GM21529 (cell line): ENCODE results near the gene SLC35F3.
"Not testable (repeated sequence)": the region's sequence is repeated elsewhere in the genome, so short reads cannot be mapped to it uniquely, and the experiment has no call there.

ENCODE experiments used
- ATAC-seq: cut with Tn5 transposase; IDR thresholded peaks from one replicate; pipeline ENCODE4 v1.9.1; 2021; ENCODE audit not compliant: unreplicated experiment

The SLC35F3 gene

DNA sequence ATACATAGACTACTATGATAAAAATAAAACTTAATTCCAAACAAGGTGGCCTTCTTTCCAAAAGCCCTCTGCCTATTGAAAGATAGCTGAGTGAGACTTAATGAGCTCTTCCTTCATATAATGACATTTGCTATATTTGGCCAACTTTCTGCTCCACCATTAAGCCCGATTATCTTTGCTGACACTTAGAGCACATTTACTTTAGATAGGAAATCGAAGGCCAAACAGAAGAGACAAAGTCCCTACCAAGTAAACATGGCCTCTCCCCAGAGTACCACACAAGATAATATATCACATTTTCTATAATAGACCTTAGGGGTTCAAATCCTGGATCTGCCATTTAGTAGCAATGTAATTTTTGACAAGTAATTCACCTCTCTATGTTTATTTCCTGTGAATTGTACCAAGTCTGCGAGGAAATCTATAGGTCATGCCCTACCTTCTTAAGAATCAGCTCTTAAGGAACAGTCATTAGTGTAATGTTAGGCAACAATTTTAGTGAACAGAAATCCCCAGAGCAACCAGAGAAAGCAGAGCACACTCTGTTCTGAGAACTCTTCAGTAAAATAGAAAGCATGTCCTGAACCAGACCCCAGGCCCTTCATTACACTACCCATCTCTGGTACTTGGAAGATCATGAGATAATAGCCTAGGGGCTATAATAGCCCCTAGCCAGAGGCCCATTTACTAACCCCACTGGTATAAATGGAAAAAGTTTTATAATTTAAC, 451.5 kb downstream of the SLC35F3 start:
- no peak for ATAC-seq

DNA sequence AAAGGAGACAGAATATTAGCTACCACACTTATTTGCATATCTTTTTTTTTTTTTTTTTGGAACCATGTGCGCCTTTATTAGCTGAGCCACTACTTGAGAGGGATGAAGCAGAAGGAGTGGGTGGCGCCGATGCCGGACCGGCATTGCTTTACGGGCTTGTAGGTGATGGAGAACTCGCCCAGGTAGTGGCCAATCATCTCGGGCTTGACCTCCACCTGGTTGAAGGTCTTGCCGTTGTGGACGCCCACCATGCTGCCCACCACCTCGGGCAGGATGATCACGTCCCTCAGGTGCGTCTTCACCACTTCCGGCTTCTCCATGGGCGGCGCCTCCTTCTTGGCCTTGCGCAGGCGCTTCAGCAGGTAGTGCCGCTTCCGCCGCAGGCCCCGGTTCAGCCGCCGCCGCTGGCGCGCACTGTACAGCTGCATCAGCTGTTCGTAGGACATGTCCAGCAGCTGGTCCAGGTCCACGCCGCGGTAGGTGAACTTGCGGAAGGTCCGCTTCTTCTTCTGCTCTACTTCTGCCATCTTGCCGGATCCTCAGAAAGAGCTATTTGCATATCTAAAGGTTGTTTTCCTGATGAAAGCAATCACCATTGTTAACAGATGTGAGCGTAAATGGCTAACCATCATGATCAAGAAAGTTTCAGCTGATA, 452.3 kb downstream of the SLC35F3 start:
- not testable (repeated sequence) for ATAC-seq

- ATAC-seq: no peak
Measured at GRCh38 chr1:234357831-234358230, 453.4 kb downstream of the SLC35F3 start.

GRCh38 chr1:234361102-234361603, 456.7 kb downstream of the SLC35F3 start:
- no peak for ATAC-seq

DNA sequence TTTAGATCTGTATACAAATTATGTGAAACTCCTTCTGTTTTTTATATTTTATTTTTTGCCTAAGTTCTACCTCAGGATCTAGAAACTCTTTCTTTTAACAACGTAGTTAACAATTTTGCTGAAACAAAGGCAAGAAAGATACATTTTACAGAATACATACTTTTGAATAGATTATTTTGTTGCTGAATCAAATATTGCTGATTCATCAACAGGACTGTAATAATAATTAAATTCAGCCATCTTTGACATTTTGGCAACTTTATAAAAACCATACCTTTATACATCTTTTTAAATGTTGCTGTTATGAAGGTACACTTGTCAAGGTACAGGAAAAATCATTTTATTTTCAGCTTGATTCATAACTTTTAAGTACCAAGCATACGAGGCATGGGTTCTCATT, 458.1 kb downstream of the SLC35F3 start:
- no peak for ATAC-seq

DNA sequence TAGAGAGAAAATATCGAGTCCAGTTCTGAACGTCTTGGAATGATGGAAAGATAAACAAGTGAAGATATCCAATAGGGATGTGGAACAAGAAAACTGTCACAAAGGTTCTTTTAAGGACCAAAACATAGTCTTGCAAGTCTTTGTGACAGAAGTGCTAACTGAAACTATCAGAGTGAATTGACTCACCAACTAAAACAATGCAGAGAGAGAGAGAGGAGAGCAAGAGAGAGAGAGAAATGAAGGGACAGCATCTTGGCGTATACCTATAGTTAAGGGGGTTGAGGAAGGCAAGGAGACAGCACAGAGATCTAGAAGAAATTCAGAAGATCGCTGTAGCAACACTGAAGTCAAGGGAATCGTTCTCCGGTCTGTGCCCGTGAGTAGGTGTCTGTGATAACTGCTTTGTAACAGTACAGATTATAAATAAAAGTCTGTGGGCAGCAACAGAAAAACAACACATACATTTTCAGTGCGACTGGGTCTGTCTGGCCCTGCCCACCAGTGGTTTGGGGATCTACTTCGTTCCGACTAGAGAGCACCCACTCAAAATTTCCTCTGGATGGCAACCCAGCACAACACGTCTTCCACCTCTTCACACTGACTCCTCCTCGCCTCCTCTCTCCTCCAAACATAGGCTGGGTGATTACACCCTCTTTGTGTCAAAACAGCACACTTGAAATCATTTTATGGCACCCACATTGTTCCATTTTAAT, 464.0 kb downstream of the SLC35F3 start:
- no peak for ATAC-seq

- no peak for ATAC-seq
Measured at GRCh38 chr1:234369033-234369430, 464.6 kb downstream of the SLC35F3 start.

DNA sequence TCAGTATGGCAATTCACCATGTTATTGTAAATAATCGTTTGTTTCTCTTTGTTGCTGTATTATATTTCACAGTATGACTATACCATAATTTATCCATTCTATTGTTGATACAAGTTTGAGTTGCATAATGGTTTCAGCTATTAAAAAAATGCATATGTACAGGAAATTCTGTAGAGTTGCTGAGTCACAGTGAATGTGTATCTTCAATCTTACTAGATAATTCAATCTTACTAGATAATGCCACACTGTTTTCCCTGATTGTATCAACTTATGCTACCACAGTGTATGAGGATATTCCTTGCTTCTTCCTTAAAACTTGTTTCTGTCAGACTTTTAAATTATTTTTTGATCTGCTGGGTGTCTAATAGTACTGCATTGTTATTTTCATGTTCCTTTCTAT, 465.3 kb downstream of the SLC35F3 start:
- no peak for ATAC-seq

- ATAC-seq: no peak
Measured at GRCh38 chr1:234371414-234371813, 466.9 kb downstream of the SLC35F3 start.

DNA sequence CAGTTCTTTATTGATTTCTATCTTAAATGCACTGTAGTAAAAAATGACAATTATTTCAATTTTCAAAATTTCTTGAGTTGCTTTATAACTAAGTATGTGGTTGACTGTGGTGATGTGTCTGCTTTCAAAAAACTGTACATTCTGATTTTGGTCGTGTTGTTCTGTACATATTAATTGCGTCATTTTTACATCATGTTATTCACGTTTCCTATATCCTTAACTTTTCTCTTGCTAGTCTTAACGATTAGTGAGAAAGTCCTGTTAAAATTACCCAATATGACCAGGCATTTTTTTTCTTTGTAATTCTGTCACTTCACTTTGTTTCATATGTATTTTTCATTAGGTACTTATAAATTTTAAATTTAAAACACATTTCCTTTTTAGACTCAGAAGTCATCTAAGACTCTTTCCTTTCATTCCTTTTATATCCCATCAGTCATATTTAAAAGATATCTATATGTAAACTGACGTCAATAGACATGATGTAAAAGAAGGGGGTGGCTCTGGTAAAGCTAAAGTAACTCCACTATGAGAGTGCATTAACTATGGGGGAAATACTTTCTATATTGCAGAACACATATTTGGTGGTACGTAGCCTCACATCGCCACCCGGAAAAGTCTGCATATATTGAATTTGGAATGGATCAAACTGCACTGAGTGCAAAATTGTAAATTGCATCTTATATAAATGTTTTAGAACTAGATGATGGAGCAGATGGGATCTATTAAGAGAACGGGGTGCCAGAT, 467.7 kb downstream of the SLC35F3 start:
- ATAC-seq: no peak

- peak; percentile 95 for ATAC-seq
Measured at GRCh38 chr1:234373064-234373958, 468.8 kb downstream of the SLC35F3 start, which contains the start of gene COA6. COA6 (plus strand) TSS chr1:234373456; CDS start chr1:234373467, 11 bp downstream.

GRCh38 chr1:234373959-234374254, 469.4 kb downstream of the SLC35F3 start:
- peak; percentile 20 for ATAC-seq
